Gastrocnemius medialis (tissue), 4 donors: Measurements from ENCODE around the gene PHF10. TPM values are rescaled to one million over a fixed set of nuclear protein-coding genes. Genes with fewer than 3 reads are reported as not detected.

Source experiments
- ATAC-seq, 2 donors: fragments of 150-250 bp; one replicate each; pipeline ENCODE4 v1.9.1; 2016
- DNase-seq, 2 donors: peaks; one replicate each; pipeline ENCODE4 v3.0.0-alpha.2; 2019
- H3K27ac ChIP-seq, 4 donors: fragments of 200-600 bp; sonication (generic); 1 replicate in 1 of 4; 2 replicates in 3 of 4; pipeline ENCODE4 v1.5.1; 2016 to 2018; ENCODE audit warnings: mild to moderate bottlenecking in 2 of 4, moderate library complexity in 1 of 4
- H3K27me3 ChIP-seq, 3 donors: fragments of 200-600 bp; sonication (generic) in 2 of 3; 1 replicate in 1 of 3; 2 replicates in 2 of 3; pipeline versions ENCODE4 v1.5.1 to v1.6.0; 2016 to 2019; ENCODE audit warnings: mild to moderate bottlenecking in 1 of 3, moderate library complexity in 1 of 3
- H3K36me3 ChIP-seq, 2 donors: fragments of 200-600 bp; sonication (generic) in 1 of 2; one replicate each; pipeline ENCODE4 v1.5.1; 2017 to 2018
- H3K4me1 ChIP-seq, 2 donors: fragments of 200-600 bp; sonication (generic) in 1 of 2; one replicate each; pipeline ENCODE4 v1.5.1; 2016 to 2017; ENCODE audit warnings: mild to moderate bottlenecking in 2 of 2
- H3K4me3 ChIP-seq, 4 donors: fragments of 200-600 bp; sonication (generic) in 3 of 4; 1 replicate in 1 of 4; 2 replicates in 3 of 4; pipeline ENCODE4 v1.5.1; 2016 to 2019; ENCODE audit warnings: mild to moderate bottlenecking in 2 of 4
- H3K9me3 ChIP-seq, 3 donors: fragments of 200-600 bp; sonication (generic) in 2 of 3; 1 replicate in 1 of 3; 2 replicates in 2 of 3; pipeline ENCODE4 v1.5.1; 2016 to 2019
- CTCF ChIP-seq, 5 experiments: fragments of 450-650 bp in 3 of 5; fragments of 200-600 bp in 2 of 5; sonication (generic) in 2 of 5; IDR thresholded peaks in 4 of 5; conservative IDR thresholded peaks in 1 of 5; 1 replicate in 4 of 5; 2 replicates in 1 of 5; pipeline ENCODE4 v1.5.1; 2016 to 2019; ENCODE audit warnings: antibody characterized with exemption in 5 of 5, mild to moderate bottlenecking in 3 of 5, moderate library complexity in 3 of 5
- POLR2A ChIP-seq, 2 donors: fragments of 450-650 bp; IDR thresholded peaks; one replicate each; pipeline ENCODE4 v1.6.1; 2017; ENCODE audit warnings: antibody characterized with exemption in 2 of 2, mild to moderate bottlenecking in 2 of 2, moderate library complexity in 2 of 2
- in situ Hi-C, 4 donors: fragments of 200-750 bp; cut with MboI; loops; one replicate each; pipeline versions ENCODE4 v1.15.0 to v1.8.0; 2017; ENCODE audit warnings: low sequenced_read_pairs in 4 of 4
- intact Hi-C: fragments of 100-400 bp; cut with DNase I; formaldehyde crosslinking; loops from one replicate; pipeline ENCODE4 v1.15.1; 2023; ENCODE audit warnings: low total_unique reads
- total RNA-seq, 4 donors: library from RNA; depleted of rRNA; stranded (reverse); fragments of >200 nt; gene quantifications; one replicate each; pipeline versions ENCODE4 v1.1.0 to v1.2.3, GENCODE V29; 2016

The PHF10 gene
- total RNA-seq, 4 donors from 2014 or later: 40.1 to 58.1 (median 49.0) TPM

DNA sequence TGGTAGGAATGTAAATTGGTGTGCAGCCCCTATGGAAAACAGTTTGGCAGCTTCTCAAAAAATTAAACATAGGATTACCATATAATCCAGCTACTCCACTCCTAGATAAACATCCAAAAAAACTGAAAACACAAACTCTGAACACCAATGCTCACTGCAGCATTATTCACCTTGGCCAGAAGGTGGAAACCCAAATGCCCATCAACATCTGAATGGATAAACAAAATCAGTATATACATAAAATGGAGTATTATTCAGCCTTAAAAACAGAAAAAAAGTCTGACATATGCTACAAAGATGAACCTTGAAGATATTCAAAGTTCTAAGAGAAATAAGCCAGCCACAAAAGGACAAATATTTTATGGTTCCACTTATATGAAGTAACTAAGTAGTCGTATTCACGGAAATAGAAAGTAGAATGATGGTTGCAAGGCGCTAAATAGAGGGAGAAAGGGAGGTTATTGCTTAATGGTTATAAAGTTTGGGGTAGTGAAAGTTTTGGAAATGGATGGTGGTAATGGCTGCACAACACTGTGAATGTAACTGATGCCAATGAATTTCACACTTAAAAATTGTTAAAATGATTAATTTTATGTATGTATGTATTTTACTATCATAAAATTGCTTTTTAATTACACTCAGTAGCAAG, 4.0 kb downstream of the PHF10 start:
- intact Hi-C loops: loop anchor here (10.0 kb wide), 1 partner anchor 834 kb away; the partner anchor contains the start of genes PSMB1 and TBP
- in situ Hi-C loops: no loop called here
- Histone ChIP-seq H3K4me1 (peaks cover 34 to 44% of the 10 kb centered on the region in 2 donors), H3K36me3 (peaks cover 0 to 21% of the 10 kb centered on the region in 2 donors), H3K4me3 (no peak overlapping the region), H3K27me3 (no peaks in the 10 kb centered on the region), H3K9me3 (no peaks in the 10 kb centered on the region), H3K27ac (no peak overlapping the region)
- DNase-seq: no peak
- TF ChIP-seq POLR2A (IDR thresholded peaks at IDR 0.05) (no peak), CTCF (IDR thresholded peaks at IDR 0.05 in 4 of 5, conservative IDR thresholded peaks at IDR 0.05 in 1 of 5) (no peak)
- ATAC-seq: no peak

GRCh38 chr6:169719117-169719516, 5.2 kb downstream of the PHF10 start:
- DNase-seq (no peak), ATAC-seq (no peak)
- Histone ChIP-seq H3K36me3 (peaks cover 0 to 33% of the 10 kb centered on the region in 2 donors), H3K27me3 (no peaks in the 10 kb centered on the region), H3K4me1 (peaks cover 29 to 39% of the 10 kb centered on the region in 2 donors), H3K9me3 (no peaks in the 10 kb centered on the region), H3K27ac (no peak overlapping the region), H3K4me3 (no peak overlapping the region)
- TF ChIP-seq CTCF (IDR thresholded peaks at IDR 0.05 in 4 of 5, conservative IDR thresholded peaks at IDR 0.05 in 1 of 5) (no peak), POLR2A (IDR thresholded peaks at IDR 0.05) (no peak)
- in situ Hi-C loops: no loop called here
- intact Hi-C loops: no loop called here

- in situ Hi-C loops: no loop called here
- Histone ChIP-seq H3K4me1 (peaks cover 0 to 5% of the 10 kb centered on the region in 2 donors), H3K36me3 (peaks cover 0 to 67% of the 10 kb centered on the region in 2 donors), H3K27me3 (no peaks in the 10 kb centered on the region), H3K4me3 (no peak overlapping the region), H3K27ac (no peak overlapping the region), H3K9me3 (no peaks in the 10 kb centered on the region)
- DNase-seq (no peak), ATAC-seq (no peak)
- intact Hi-C loops: no loop called here
- no peak for TF ChIP-seq POLR2A (IDR thresholded peaks at IDR 0.05)
- TF ChIP-seq CTCF (IDR thresholded peaks at IDR 0.05 in 4 of 5, conservative IDR thresholded peaks at IDR 0.05 in 1 of 5): no peak
These were observed 9.7 kb downstream of the PHF10 start for GRCh38 chr6:169714595-169714994.

GRCh38 chr6:169714178-169714577, 10.1 kb downstream of the PHF10 start:
- H3K4me1 ChIP-seq: peaks cover 0 to 1% of the 10 kb centered on the region in 2 donors
- in situ Hi-C loops (no loop called here), intact Hi-C loops (no loop called here)
- H3K9me3 ChIP-seq: no peaks in the 10 kb centered on the region
- ATAC-seq (no peak), DNase-seq (no peak)
- no peaks in the 10 kb centered on the region for H3K27me3 ChIP-seq
- H3K36me3 ChIP-seq: peaks cover 0 to 71% of the 10 kb centered on the region in 2 donors
- no peak overlapping the region for H3K27ac ChIP-seq
- no peak overlapping the region for H3K4me3 ChIP-seq
- TF ChIP-seq CTCF (IDR thresholded peaks at IDR 0.05 in 4 of 5, conservative IDR thresholded peaks at IDR 0.05 in 1 of 5) (no peak), POLR2A (IDR thresholded peaks at IDR 0.05) (no peak)
